ENCODE measurements around the gene RASSF3.

- TF ChIP-seq POLR2A (IDR thresholded peaks at IDR 0.05) (no peak), CTCF (IDR thresholded peaks at IDR 0.05) (no peak), POLR2AphosphoS5 (IDR thresholded peaks at IDR 0.05) (peak; percentile 20)
Measured at GRCh38 chr12:64583771-64584421, 26.4 kb upstream of the RASSF3 start.
